Endothelial cell of umbilical vein (primary cell): ENCODE measurements around the gene PPP1R12A. TPM values are rescaled to one million over a fixed set of nuclear protein-coding genes. Genes with fewer than 3 reads are reported as not detected.

Experiments used
- BruUV-seq: library from RNA; stranded (reverse); fragments of 400-500 nt; replicated peaks from 2 replicates; lab custom pipeline; 2021; lab: Mats Ljungman, UMichigan
- CTCF ChIA-PET: fragments of 300-600, 350-600 bp; sonication (Branson Sonifier 250); formaldehyde crosslinking; loops from one replicate; lab custom pipeline; 2021; ENCODE audit warnings: antibody characterized with exemption, inconsistent platforms; lab: Charles Lee
- POLR2A ChIA-PET: fragments of 300-600, 350-600 bp; sonication (Branson Sonifier 250); formaldehyde crosslinking; loops from one replicate; lab custom pipeline; 2021; ENCODE audit warnings: antibody characterized with exemption, inconsistent platforms; lab: Charles Lee
- DNase-seq: peaks from one replicate; pipeline ENCODE4 v3.0.0-alpha.2; 2011; ENCODE audit warnings: low read depth, low spot score
- FAIRE-seq: peaks from 2 replicates; lab custom pipeline; 2011; peaks lifted over from hg19 to GRCh38; lab: Jason Lieb, UNC
- H2AFZ ChIP-seq: 2 replicates; pipeline ENCODE4 v1.6.0; 2012; ENCODE audit warnings: low read depth, low read length, control low read depth, inconsistent platforms
- H3K27ac ChIP-seq: 2 replicates; pipeline ENCODE4 v1.5.1; 2011; ENCODE audit warnings: low read depth, mild to moderate bottlenecking, control low read depth, low read length, moderate library complexity; ENCODE audit not compliant: insufficient read depth
- H3K27me3 ChIP-seq, 2 experiments: 2 replicates each; pipeline versions ENCODE4 v1.6.0 to v1.6.1; 2011; ENCODE audit warnings: low read length in 2 of 2, mixed read lengths in 1 of 2; ENCODE audit not compliant: control insufficient read depth in 2 of 2, insufficient read depth in 2 of 2
- H3K36me3 ChIP-seq, 2 experiments: 2 replicates in 1 of 2; 3 replicates in 1 of 2; pipeline ENCODE4 v1.5.1; 2011; ENCODE audit warnings: low read length in 2 of 2, mild to moderate bottlenecking in 1 of 2, moderate library complexity in 1 of 2; ENCODE audit not compliant: control insufficient read depth in 2 of 2, insufficient read depth in 2 of 2; ENCODE audit errors: extremely low read depth in 1 of 2
- H3K4me1 ChIP-seq: 3 replicates; pipeline ENCODE4 v1.5.1; 2011; ENCODE audit warnings: mild to moderate bottlenecking, low read length; ENCODE audit not compliant: control insufficient read depth, insufficient read depth; ENCODE audit errors: extremely low read depth
- H3K4me2 ChIP-seq: 2 replicates; pipeline ENCODE4 v1.6.1; 2011; ENCODE audit warnings: low read length, control low read depth, mixed read lengths; ENCODE audit not compliant: insufficient read depth
- H3K4me3 ChIP-seq, 3 experiments: fragments of 200-600 bp in 1 of 3; sonication (generic), shearing (Covaris generic) in 1 of 3; replicated peaks in 1 of 3; 2 replicates each; pipeline ENCODE4 v1.5.1; 2011 to 2016; ENCODE audit warnings: control low read depth in 3 of 3, low read length in 3 of 3, mild to moderate bottlenecking in 2 of 3, inconsistent platforms in 1 of 3, low read depth in 1 of 3, moderate library complexity in 1 of 3; ENCODE audit not compliant: insufficient read depth in 1 of 3
- H3K79me2 ChIP-seq: 2 replicates; pipeline ENCODE4 v1.6.0; 2012; ENCODE audit warnings: low read length, inconsistent platforms; ENCODE audit not compliant: control insufficient read depth, insufficient read depth
- H3K9ac ChIP-seq: replicated peaks from 2 replicates; pipeline ENCODE3; 2011; ENCODE audit warnings: low read length, control low read depth; ENCODE audit not compliant: insufficient read depth; ENCODE audit errors: extremely low read depth
- H3K9me1 ChIP-seq: replicated peaks from 3 replicates; pipeline ENCODE4 v1.6.0; 2011; ENCODE audit warnings: mild to moderate bottlenecking, low read length; ENCODE audit not compliant: control insufficient read depth, insufficient read depth; ENCODE audit errors: extremely low read depth
- H3K9me3 ChIP-seq: replicated peaks from 2 replicates; pipeline ENCODE4 v1.5.1; 2012; ENCODE audit warnings: low read length, inconsistent platforms; ENCODE audit not compliant: control insufficient read depth, insufficient read depth
- H4K20me1 ChIP-seq: replicated peaks from 2 replicates; pipeline ENCODE3; 2011; ENCODE audit warnings: mild to moderate bottlenecking, low read length; ENCODE audit not compliant: control insufficient read depth, insufficient read depth; ENCODE audit errors: extremely low read depth
- CTCF ChIP-seq, 2 donors: IDR thresholded peaks; 1 replicate in 1 of 2; 2 replicates in 1 of 2; pipeline ENCODE4 v1.5.1; 2011; ENCODE audit warnings: low read length in 2 of 2, mild to moderate bottlenecking in 2 of 2, moderate library complexity in 2 of 2, control low read depth in 1 of 2, inconsistent platforms in 1 of 2, low read depth in 1 of 2; ENCODE audit not compliant: insufficient read depth in 1 of 2; ENCODE audit errors: extremely low read depth in 1 of 2
- EZH2 ChIP-seq: IDR thresholded peaks from 2 replicates; pipeline ENCODE4 v1.6.1; 2012; ENCODE audit warnings: borderline replicate concordance, low read depth, mild to moderate bottlenecking, moderate library complexity, low read length, inconsistent platforms; ENCODE audit not compliant: severe bottlenecking
- FOS ChIP-seq: IDR thresholded peaks from 2 replicates; pipeline ENCODE4 v1.6.1; 2011; ENCODE audit warnings: mild to moderate bottlenecking, low read length, moderate library complexity, borderline replicate concordance; ENCODE audit not compliant: insufficient read depth
- GATA2 ChIP-seq: IDR thresholded peaks from 2 replicates; pipeline ENCODE4 v1.7.0; 2011; ENCODE audit warnings: low read depth, mild to moderate bottlenecking, moderate library complexity, mixed read lengths, low read length; ENCODE audit not compliant: insufficient read length, insufficient read depth
- JUN ChIP-seq: IDR thresholded peaks from 2 replicates; pipeline ENCODE4 v1.6.1; 2011; ENCODE audit warnings: borderline replicate concordance, low read depth; ENCODE audit not compliant: insufficient read length, insufficient read depth
- POLR2A ChIP-seq: IDR thresholded peaks from 2 replicates; pipeline ENCODE4 v1.6.1; 2012; ENCODE audit warnings: low read depth, mild to moderate bottlenecking, control low read depth, low read length
- POLR2AphosphoS5 ChIP-seq: IDR thresholded peaks from 2 replicates; pipeline ENCODE4 v1.6.1; 2012; ENCODE audit warnings: low read depth, mild to moderate bottlenecking, control low read depth, low read length, moderate library complexity; ENCODE audit not compliant: insufficient read depth
- dilution Hi-C: fragments of 300-500 bp; cut with MboI; formaldehyde crosslinking; loops from one replicate; pipeline ENCODE4 v1.15.0; 2019; ENCODE audit warnings: low sequenced_read_pairs; ENCODE audit not compliant: extremely low pct_ligation_motif_present
- intact Hi-C: fragments of 100-400 bp; cut with micrococcal nuclease; formaldehyde crosslinking; loops from one replicate; pipeline ENCODE4 v1.10.0; 2022
- polyA plus RNA-seq, 4 experiments: library from polyadenylated mRNA; depleted of rRNA in 3 of 4; stranded (reverse) in 3 of 4; unstranded in 1 of 4; fragments of >200 nt; gene quantifications; 2 replicates each; pipeline versions ENCODE4 v1.2.1 to v1.2.3, GENCODE V29; 2011 to 2012; ENCODE audit warnings: missing spikeins in 1 of 4
- total RNA-seq: library from RNA; stranded (reverse); gene quantifications from 2 replicates; pipeline ENCODE4 v1.2.3, GENCODE V29; 2021
- TF ChIP-seq, protein P1 (sequence below): IDR thresholded peaks from 2 replicates; pipeline ENCODE4 v1.6.1; 2011; ENCODE audit not compliant: insufficient read depth, insufficient read length

Gene PPP1R12A
- total and polyA plus RNA-seq, 2 donors (not counting 3 experiments of a cell fraction or from before 2014, with no cell fraction given): 12.9 to 83.9 TPM

DNA sequence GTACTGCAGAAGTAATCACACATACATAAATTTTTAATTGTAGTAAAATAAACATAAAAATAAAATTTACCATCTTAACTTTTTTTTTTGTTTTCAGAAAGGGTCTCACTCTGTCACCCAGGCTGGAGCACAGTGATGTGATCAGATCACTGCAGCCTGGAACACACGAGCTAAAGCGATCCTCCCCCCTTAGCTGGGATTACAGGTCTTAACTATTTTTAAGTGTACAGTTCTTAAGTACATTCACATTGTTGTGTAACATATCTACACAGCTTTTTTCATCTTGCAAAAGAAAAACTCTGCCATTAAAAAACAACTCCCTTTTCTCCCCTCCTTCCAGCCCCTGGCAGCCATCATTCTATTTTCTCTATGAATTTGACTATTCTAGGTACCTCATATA is 92.3 kb downstream of the PPP1R12A start:
- H3K4me3 ChIP-seq: no peak overlapping the region
- no peak overlapping the region for H2AFZ ChIP-seq
- H3K9ac ChIP-seq: no peak overlapping the region
- no peaks in the 10 kb centered on the region for H3K9me1 ChIP-seq
- FAIRE-seq (no peak), DNase-seq (no peak)
- dilution Hi-C loops (no loop called here), intact Hi-C loops (loop anchor here (5.0 to 10.0 kb wide), 4 partner anchors 90 to 288 kb away; partner anchors contain the start of gene PAWR)
- POLR2A ChIA-PET: no interaction called here
- no peak overlapping the region for H3K4me2 ChIP-seq
- peaks cover 53% of the 10 kb centered on the region for H3K79me2 ChIP-seq
- H4K20me1 ChIP-seq: no peaks in the 10 kb centered on the region
- no peak for TF ChIP-seq EZH2
- TF ChIP-seq JUN: no peak
- TF ChIP-seq POLR2AphosphoS5: no peak
- no peak for TF ChIP-seq POLR2A
- no peak for TF ChIP-seq GATA2
- no peak for TF ChIP-seq FOS
- no peak for TF ChIP-seq CTCF (IDR thresholded peaks at IDR 0.05; ENCODE audit: extremely low read depth in 1 of 2, insufficient read depth in 1 of 2, low read depth in 1 of 2, low read length in 2 of 2)
- TF ChIP-seq, protein P1, sequence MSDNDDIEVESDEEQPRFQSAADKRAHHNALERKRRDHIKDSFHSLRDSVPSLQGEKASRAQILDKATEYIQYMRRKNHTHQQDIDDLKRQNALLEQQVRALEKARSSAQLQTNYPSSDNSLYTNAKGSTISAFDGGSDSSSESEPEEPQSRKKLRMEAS: no peak
- H3K27ac ChIP-seq: no peak overlapping the region
- H3K9me3 ChIP-seq: peaks cover 3% of the 10 kb centered on the region
- peaks cover 0 to 3% of the 10 kb centered on the region in 2 experiments for H3K36me3 ChIP-seq
- CTCF ChIA-PET: interaction anchor here (3.0 kb wide), 1 partner anchor 44 kb away, joined by 12 read pairs; no protein-coding TSS in a partner anchor
- H3K27me3 ChIP-seq: no peaks in the 10 kb centered on the region
- H3K4me1 ChIP-seq: peaks cover 49% of the 10 kb centered on the region
- BruUV-seq: no TSS peak
